Testis (tissue), 3 donors: ENCODE measurements around the gene CFAP68. TPM values are rescaled to one million over a fixed set of nuclear protein-coding genes. Genes with fewer than 3 reads are reported as not detected.

Experiments
- DNase-seq: peaks from one replicate; pipeline ENCODE4 v3.0.0-alpha.2; 2019
- H3K27ac ChIP-seq, 2 donors: fragments of 200-600 bp; sonication (generic); one replicate each; pipeline ENCODE4 v1.5.1; 2019
- H3K27me3 ChIP-seq: fragments of 200-600 bp; sonication (generic); one replicate; pipeline ENCODE4 v1.5.1; 2019
- H3K36me3 ChIP-seq: fragments of 200-600 bp; sonication (generic); one replicate; pipeline ENCODE4 v1.5.1; 2017; ENCODE audit warnings: low read depth; ENCODE audit errors: missing control alignments
- H3K4me1 ChIP-seq: fragments of 200-600 bp; sonication (generic); one replicate; pipeline ENCODE4 v1.5.1; 2019
- H3K4me3 ChIP-seq, 2 donors: fragments of 200-600 bp; sonication (generic); one replicate each; pipeline ENCODE4 v1.5.1; 2017 to 2019
- H3K9me3 ChIP-seq: fragments of 200-600 bp; sonication (generic); one replicate; pipeline ENCODE4 v1.5.1; 2017
- CTCF ChIP-seq, 3 experiments: fragments of 450-650 bp in 2 of 3; fragments of 200-600 bp in 1 of 3; sonication (generic) in 1 of 3; IDR thresholded peaks; one replicate each; pipeline ENCODE4 v1.5.1; 2016 to 2019; ENCODE audit warnings: antibody characterized with exemption in 3 of 3, mild to moderate bottlenecking in 2 of 3, moderate library complexity in 1 of 3
- POLR2A ChIP-seq: fragments of 450-650 bp; IDR thresholded peaks from one replicate; pipeline ENCODE4 v1.6.1; 2017; ENCODE audit warnings: antibody characterized with exemption, mild to moderate bottlenecking, moderate library complexity
- WGBS, 2 donors: methylation state at CpG; one replicate each; pipeline ENCODE4 v1.1.5; 2018; 5-methylcytosine and 5-hydroxymethylcytosine counted together
- intact Hi-C: fragments of 100-400 bp; cut with DNase I; formaldehyde crosslinking; loops from one replicate; pipeline ENCODE4 v1.15.1; 2023; ENCODE audit warnings: low total_unique reads
- polyA plus RNA-seq: library from polyadenylated mRNA; stranded (reverse); fragments of 350-450 nt; fragmentation: Illumina TruSeq; extraction: RNeasy Lipid Tissue Mini Kit (QIAGEN cat#74804); gene quantifications from one replicate; pipeline ENCODE4 v1.2.3, GENCODE V29; 2014; ENCODE audit warnings: low read depth, low replicate concordance; ENCODE audit not compliant: insufficient read depth
- total RNA-seq, 2 donors: library from RNA; depleted of rRNA; stranded (reverse); fragments of >200 nt; gene quantifications; one replicate each; pipeline ENCODE4 v1.2.3, GENCODE V29; 2016

CFAP68 gene
- total and polyA plus RNA-seq, 3 donors from 2014 or later = 62.7 to 103 (median 68.5) TPM

DNA sequence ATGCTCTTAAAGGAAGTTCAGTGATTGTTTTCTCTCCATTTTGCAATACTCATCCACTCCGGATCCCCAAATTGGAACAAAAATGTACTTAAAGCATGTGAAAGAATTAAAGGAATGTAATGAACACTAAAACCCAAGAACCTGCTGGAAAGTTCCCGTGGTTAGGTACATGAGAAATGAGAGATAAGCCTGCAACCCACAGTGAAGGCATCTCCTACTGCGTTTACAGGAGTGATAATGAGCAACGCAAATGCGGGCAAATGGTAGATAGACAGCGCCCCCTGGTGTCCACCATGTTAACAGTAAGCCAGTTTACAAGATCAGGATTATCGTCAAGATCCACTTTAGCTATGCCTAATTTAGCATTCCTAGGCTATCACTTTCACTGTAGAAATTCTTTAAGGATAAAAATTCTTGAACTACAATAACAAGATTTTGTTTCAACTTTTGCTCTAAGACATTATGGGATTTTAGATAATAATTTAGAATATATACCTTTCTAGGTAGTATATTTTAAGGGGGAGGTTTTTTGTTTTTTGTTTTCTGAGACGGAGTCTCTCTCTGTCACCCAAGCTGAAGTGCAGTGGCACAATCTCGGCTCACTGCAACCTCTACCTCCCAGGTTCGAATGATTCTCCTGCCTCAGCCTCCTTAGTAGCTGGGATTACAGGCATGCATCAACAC is 37.8 kb upstream of the CFAP68 start:
- Histone ChIP-seq H3K27me3 (no peaks in the 10 kb centered on the region), H3K4me3 (no peak overlapping the region), H3K27ac (no peak overlapping the region), H3K4me1 (no peaks in the 10 kb centered on the region), H3K9me3 (no peaks in the 10 kb centered on the region), H3K36me3 (no peaks in the 10 kb centered on the region)
- no peak for TF ChIP-seq POLR2A
- TF ChIP-seq CTCF (IDR thresholded peaks at IDR 0.05) = peak; percentile 94 to 96 (median 95)
- peak; percentile 96 for DNase-seq
- intact Hi-C loops = loop anchor here (10.0 kb wide), 1 partner anchor 277 kb away; no protein-coding TSS in a partner anchor
- WGBS, 2 donors = 26 to 36% methylated on average over 10 of the region's 10 CpGs

DNA sequence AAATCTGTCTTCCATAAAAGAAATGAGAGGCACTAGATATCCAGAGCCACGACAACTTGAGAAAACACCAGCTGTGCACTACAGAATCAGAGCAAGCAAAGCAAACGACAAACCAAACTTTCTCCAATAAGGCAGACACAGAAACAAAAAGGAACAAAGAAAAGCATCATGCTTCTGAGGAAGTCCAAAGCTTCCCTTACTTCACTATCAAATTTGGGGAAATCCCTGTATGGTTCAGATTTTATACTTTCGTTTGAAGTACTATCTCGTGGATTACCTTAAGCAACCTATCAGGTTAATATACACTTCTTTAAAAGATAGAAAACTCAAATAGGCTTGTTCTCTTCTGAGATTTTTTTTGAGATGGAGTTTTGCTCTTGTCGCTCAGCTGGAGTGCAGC is 35.7 kb upstream of the CFAP68 start:
- intact Hi-C loops = loop anchor here (10.0 kb wide), 1 partner anchor 279 kb away; no protein-coding TSS in a partner anchor
- H3K36me3 ChIP-seq = no peaks in the 10 kb centered on the region

GRCh38 chr11:111845276-111846028 is 33.9 kb upstream of the CFAP68 start:
- Histone ChIP-seq H3K27me3 (no peaks in the 10 kb centered on the region), H3K27ac (no peak overlapping the region), H3K4me3 (no peak overlapping the region), H3K4me1 (no peaks in the 10 kb centered on the region), H3K36me3 (no peaks in the 10 kb centered on the region), H3K9me3 (no peaks in the 10 kb centered on the region)
- intact Hi-C loops = loop anchor here (10.0 kb wide), 1 partner anchor 281 kb away; no protein-coding TSS in a partner anchor
- DNase-seq = no peak
- WGBS, 2 donors = 86 to 93% methylated on average over 7 of the region's 7 CpGs
- TF ChIP-seq POLR2A (no peak), CTCF (IDR thresholded peaks at IDR 0.05) (no peak)

More for the DNA sequence above, 35.7 kb upstream of the CFAP68 start:
- Histone ChIP-seq H3K27ac (no peak overlapping the region), H3K9me3 (no peaks in the 10 kb centered on the region), H3K27me3 (no peaks in the 10 kb centered on the region), H3K4me3 (no peak overlapping the region), H3K4me1 (no peaks in the 10 kb centered on the region)
- 87 to 93% methylated on average over 5 of the region's 5 CpGs for WGBS, 2 donors
- TF ChIP-seq CTCF (IDR thresholded peaks at IDR 0.05) (no peak), POLR2A (no peak)
- no peak for DNase-seq

DNA sequence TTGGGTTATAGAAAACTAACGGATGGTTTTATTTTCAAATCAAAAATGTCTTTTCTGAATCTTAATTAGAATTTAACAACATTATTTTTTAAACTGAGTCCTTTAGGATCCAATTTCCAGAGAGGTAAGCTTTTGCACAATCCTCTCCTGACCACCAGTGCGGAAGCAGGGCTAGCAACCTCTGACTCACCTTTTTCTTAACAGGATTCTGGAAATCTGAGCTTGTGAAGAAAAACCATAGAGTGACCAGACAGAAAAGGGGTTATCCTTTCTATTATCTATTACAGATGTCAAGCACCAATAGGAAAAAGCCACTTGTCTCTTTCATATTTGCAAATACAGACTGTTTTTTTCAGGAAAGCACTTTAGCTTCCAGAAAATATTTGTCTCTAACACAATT is 33.3 kb upstream of the CFAP68 start:
- WGBS, 2 donors = 85 to 91% methylated on average over 2 of the region's 2 CpGs
- H3K9me3 ChIP-seq = no peaks in the 10 kb centered on the region
- no peak for DNase-seq
- H3K4me3 ChIP-seq = no peak overlapping the region
- H3K27me3 ChIP-seq = no peaks in the 10 kb centered on the region
- no peaks in the 10 kb centered on the region for H3K36me3 ChIP-seq
- H3K4me1 ChIP-seq = no peaks in the 10 kb centered on the region
- H3K27ac ChIP-seq = no peak overlapping the region
- TF ChIP-seq POLR2A (no peak), CTCF (IDR thresholded peaks at IDR 0.05) (no peak)
- intact Hi-C loops = loop anchor here (10.0 kb wide), 1 partner anchor 281 kb away; no protein-coding TSS in a partner anchor
